Subcutaneous abdominal adipose tissue (tissue), 5 donors: ENCODE results near the gene NCK1.
"Not testable (repeated sequence)": the region's sequence is repeated elsewhere in the genome, so short reads cannot be mapped to it uniquely, and the experiment has no call there.

Source experiments
- H3K27ac ChIP-seq: one replicate; pipeline ENCODE4 v1.7.0; 2013; ENCODE audit warnings: low read depth, mild to moderate bottlenecking, inconsistent platforms, low read length, moderate library complexity
- H3K27me3 ChIP-seq, 5 donors: one replicate each; pipeline ENCODE4 v1.7.0; 2013; ENCODE audit warnings: low read length in 5 of 5, inconsistent platforms in 1 of 5; ENCODE audit not compliant: control insufficient read depth in 5 of 5, insufficient read depth in 4 of 5
- H3K36me3 ChIP-seq, 5 donors: one replicate each; pipeline ENCODE4 v1.7.0; 2013; ENCODE audit warnings: low read length in 5 of 5; ENCODE audit not compliant: control insufficient read depth in 5 of 5, insufficient read depth in 5 of 5
- H3K4me1 ChIP-seq, 5 donors: one replicate each; pipeline ENCODE4 v1.7.0; 2013; ENCODE audit warnings: low read length in 5 of 5, mild to moderate bottlenecking in 3 of 5, moderate library complexity in 1 of 5; ENCODE audit not compliant: control insufficient read depth in 5 of 5, insufficient read depth in 5 of 5
- H3K4me3 ChIP-seq, 5 donors: one replicate each; pipeline ENCODE4 v1.7.0; 2013; ENCODE audit warnings: low read length in 5 of 5, low read depth in 1 of 5
- H3K9ac ChIP-seq, 5 donors: one replicate each; pipeline ENCODE4 v1.7.0; 2013; ENCODE audit warnings: low read length in 5 of 5, mild to moderate bottlenecking in 4 of 5, moderate library complexity in 3 of 5
- H3K9me3 ChIP-seq, 5 donors: one replicate each; pipeline ENCODE4 v1.7.0; 2013; ENCODE audit warnings: low read length in 5 of 5; ENCODE audit not compliant: control insufficient read depth in 5 of 5
- donor health status: healthy.
- donor health status: healthy.
- donor health status: healthy.
- donor health status: healthy.
- donor health status: healthy.

Gene NCK1

GRCh38 chr3:136889947-136890346, 27.9 kb downstream of the NCK1 start:
- no peak overlapping the region for H3K4me3 ChIP-seq

GRCh38 chr3:136891934-136892855, 30.2 kb downstream of the NCK1 start:
- no peaks in the 10 kb centered on the region for H3K27me3 ChIP-seq
- H3K4me1 ChIP-seq, result peaks cover 0 to 14% (median 7%) of the 10 kb centered on the region in 5 donors
- no peak overlapping the region for H3K27ac ChIP-seq
- H3K4me3 ChIP-seq, result no peak overlapping the region
- peaks cover 0 to 4% (median 0%) of the 10 kb centered on the region in 5 donors for H3K9me3 ChIP-seq
- H3K36me3 ChIP-seq, result no peaks in the 10 kb centered on the region
- no peak overlapping the region for H3K9ac ChIP-seq

More at GRCh38 chr3:136889947-136890346, 27.9 kb downstream of the NCK1 start:
- Histone ChIP-seq H3K27ac (no peak overlapping the region), H3K9ac (no peak overlapping the region), H3K27me3 (no peaks in the 10 kb centered on the region), H3K9me3 (peaks cover 0 to 4% (median 0%) of the 10 kb centered on the region in 5 donors), H3K36me3 (no peaks in the 10 kb centered on the region), H3K4me1 (peaks cover 0 to 15% (median 7%) of the 10 kb centered on the region in 5 donors)

GRCh38 chr3:136893848-136894443, 31.9 kb downstream of the NCK1 start:
- H3K36me3 ChIP-seq, result no peaks in the 10 kb centered on the region
- H3K27ac ChIP-seq, result peak overlapping the region; percentile 38
- peaks cover 0 to 4% (median 0%) of the 10 kb centered on the region in 5 donors for H3K9me3 ChIP-seq
- no peaks in the 10 kb centered on the region for H3K27me3 ChIP-seq
- H3K9ac ChIP-seq, result no peak overlapping the region
- H3K4me1 ChIP-seq, result peaks cover 0 to 16% (median 7%) of the 10 kb centered on the region in 5 donors
- H3K4me3 ChIP-seq, result no peak overlapping the region

GRCh38 chr3:136897171-136897570, 35.2 kb downstream of the NCK1 start:
- H3K36me3 ChIP-seq, H3K27me3 ChIP-seq, H3K4me3 ChIP-seq, H3K9me3 ChIP-seq, H3K27ac ChIP-seq, H3K9ac ChIP-seq: not testable (repeated sequence)
- H3K4me1 ChIP-seq, result peaks cover 0 to 19% (median 13%) of the 10 kb centered on the region in 5 donors

GRCh38 chr3:136898549-136898948, 36.5 kb downstream of the NCK1 start:
- H3K36me3 ChIP-seq, result no peaks in the 10 kb centered on the region
- H3K9ac ChIP-seq, result no peak overlapping the region
- peaks cover 0 to 17% (median 14%) of the 10 kb centered on the region in 5 donors for H3K4me1 ChIP-seq
- H3K4me3 ChIP-seq, result no peak overlapping the region
- H3K27ac ChIP-seq, result no peak overlapping the region
- H3K9me3 ChIP-seq, result peaks cover 0 to 3% (median 1%) of the 10 kb centered on the region in 5 donors
- H3K27me3 ChIP-seq, result no peaks in the 10 kb centered on the region

GRCh38 chr3:136898954-136899353, 36.9 kb downstream of the NCK1 start:
- Histone ChIP-seq H3K27me3 (no peaks in the 10 kb centered on the region), H3K4me1 (peaks cover 0 to 13% (median 11%) of the 10 kb centered on the region in 5 donors), H3K9ac (no peak overlapping the region), H3K27ac (no peak overlapping the region), H3K9me3 (peaks cover 0 to 7% (median 3%) of the 10 kb centered on the region in 5 donors), H3K36me3 (no peaks in the 10 kb centered on the region), H3K4me3 (no peak overlapping the region)

GRCh38 chr3:136899622-136900158, 37.7 kb downstream of the NCK1 start:
- Histone ChIP-seq H3K36me3 (no peaks in the 10 kb centered on the region), H3K27me3 (no peaks in the 10 kb centered on the region), H3K4me3 (no peak overlapping the region), H3K4me1 (peaks cover 0 to 11% (median 8%) of the 10 kb centered on the region in 5 donors), H3K9me3 (peaks cover 0 to 14% (median 5%) of the 10 kb centered on the region in 5 donors), H3K9ac (no peak overlapping the region), H3K27ac (no peak overlapping the region)

- H3K4me3 ChIP-seq, result not testable (repeated sequence)
- peaks cover 0 to 19% (median 5%) of the 10 kb centered on the region in 5 donors for H3K9me3 ChIP-seq
These were observed 38.7 kb downstream of the NCK1 start for GRCh38 chr3:136900694-136901093.

GRCh38 chr3:136901391-136901790, 39.4 kb downstream of the NCK1 start:
- Histone ChIP-seq H3K27me3 (no peaks in the 10 kb centered on the region), H3K9me3 (peaks cover 0 to 19% (median 5%) of the 10 kb centered on the region in 5 donors), H3K27ac (no peak overlapping the region), H3K4me1 (peaks cover 0 to 11% (median 9%) of the 10 kb centered on the region in 5 donors), H3K9ac (no peak overlapping the region), H3K36me3 (no peaks in the 10 kb centered on the region), H3K4me3 (no peak overlapping the region)

More at GRCh38 chr3:136900694-136901093, 38.7 kb downstream of the NCK1 start:
- not testable (repeated sequence) for H3K27me3 ChIP-seq, H3K27ac ChIP-seq, H3K36me3 ChIP-seq, H3K9ac ChIP-seq
- H3K4me1 ChIP-seq, result peaks cover 0 to 11% (median 8%) of the 10 kb centered on the region in 5 donors

- peaks cover 0 to 21% (median 18%) of the 10 kb centered on the region in 5 donors for H3K4me1 ChIP-seq
- H3K27ac ChIP-seq, H3K4me3 ChIP-seq, H3K36me3 ChIP-seq, H3K27me3 ChIP-seq, H3K9ac ChIP-seq: not testable (repeated sequence)
- H3K9me3 ChIP-seq, result peaks cover 0 to 19% (median 5%) of the 10 kb centered on the region in 5 donors
These were observed 40.5 kb downstream of the NCK1 start for GRCh38 chr3:136902530-136902929.
